Adrenal gland (tissue), 12 donors: ENCODE results near the gene TNFRSF4. TPM values are rescaled to one million over a fixed set of nuclear protein-coding genes. Genes with fewer than 3 reads are reported as not detected.

Experiments used
- DNase-seq, 7 donors: peaks; one replicate each; pipeline ENCODE4 v3.0.0-alpha.2; 2019 to 2020
- H3K27ac ChIP-seq, 5 donors: fragments of 200-600 bp; sonication (generic) in 4 of 5; 1 replicate in 3 of 5; 2 replicates in 2 of 5; pipeline versions ENCODE4 v1.5.1 to v1.8.0; 2016 to 2020; ENCODE audit warnings: mild to moderate bottlenecking in 1 of 5
- H3K27me3 ChIP-seq: fragments of 200-600 bp; 2 replicates; pipeline ENCODE4 v1.8.0; 2021
- H3K36me3 ChIP-seq, 2 donors: fragments of 200-600 bp; replicated peaks in 1 of 2; 1 replicate in 1 of 2; 2 replicates in 1 of 2; pipeline versions ENCODE4 v1.5.1 to v1.8.0; 2018 to 2022
- H3K4me1 ChIP-seq, 2 donors: fragments of 200-600 bp; replicated peaks in 1 of 2; 1 replicate in 1 of 2; 2 replicates in 1 of 2; pipeline versions ENCODE4 v1.5.1 to v1.8.0; 2018 to 2021
- H3K4me3 ChIP-seq, 4 donors: fragments of 200-600 bp; sonication (generic) in 3 of 4; one replicate each; pipeline ENCODE4 v1.5.1; 2016 to 2018
- H3K9me3 ChIP-seq, 3 donors: fragments of 200-600 bp; sonication (generic) in 1 of 3; replicated peaks in 1 of 3; 1 replicate in 2 of 3; 2 replicates in 1 of 3; pipeline versions ENCODE4 v1.5.1 to v1.8.0; 2016 to 2021
- POLR2A ChIP-seq, 2 donors: fragments of 450-650 bp; IDR thresholded peaks; one replicate each; pipeline ENCODE4 v1.6.1; 2017; ENCODE audit warnings: antibody characterized with exemption in 2 of 2, mild to moderate bottlenecking in 2 of 2, moderate library complexity in 1 of 2
- WGBS, 4 donors: extraction: QIAGEN DNeasy Blood & Tissue Kit in 2 of 4; methylation state at CpG; one replicate each; pipeline versions ENCODE4 v1.1.5 to v1.1.7; 2013 to 2017; 5-methylcytosine and 5-hydroxymethylcytosine counted together
- intact Hi-C, 2 donors: fragments of 100-400 bp; cut with DNase I; formaldehyde crosslinking; loops; one replicate each; pipeline versions ENCODE4 v1.14.1 to v1.15.0; 2022 to 2023
- polyA plus RNA-seq, 3 donors: library from polyadenylated mRNA; stranded (reverse); fragments of 200-250 nt in 2 of 3; fragments of 350-450 nt in 1 of 3; fragmentation: Illumina TruSeq in 1 of 3; extraction: RNeasy Lipid Tissue Mini Kit (QIAGEN cat#74804) in 1 of 3; gene quantifications; one replicate each; pipeline ENCODE4 v1.2.3, GENCODE V29; 2013 to 2014
- total RNA-seq, 9 donors: library from RNA; depleted of rRNA in 4 of 9; stranded (reverse); fragments of >200 nt in 4 of 9; fragments of 120-200 nt in 1 of 9; fragmentation: NEBNext Ultra II Directional in 1 of 9; extraction: Animal tissue kit (Norgen Biotek cat#: 25700) in 1 of 9; gene quantifications; one replicate each; pipeline versions ENCODE4 v1.1.0 to v1.2.4, GENCODE V29; 2013 to 2023
- TF ChIP-seq, protein P1 (sequence below), 6 experiments: fragments of 450-650 bp in 4 of 6; fragments of 200-600 bp in 2 of 6; sonication (generic) in 1 of 6; IDR thresholded peaks; 1 replicate in 5 of 6; 2 replicates in 1 of 6; pipeline versions ENCODE4 v1.5.1 to v1.8.0; 2016 to 2021; ENCODE audit warnings: antibody characterized with exemption in 6 of 6, mild to moderate bottlenecking in 2 of 6, moderate library complexity in 1 of 6
- donor health status: healthy with polysubstance abuse.
- donor health status: Bipolar disorder and iron deficiency.
- donor health status: DM: yes; HTN: yes; CAD: no.
- donor health status: DM: no; HTN: no; CAD: no.
- donor health status: DM: no; HTN: no; CAD: no.
- donor health status: DM: yes; HTN: yes; CAD: no.

TNFRSF4 gene
- total and polyA plus RNA-seq, 12 donors, result 0.32 to 6.9 (median 1.1) TPM; not detected in 2

- intact Hi-C loops, result no loop called here
- Histone ChIP-seq H3K27ac (no peak overlapping the region), H3K9me3 (no peaks in the 10 kb centered on the region), H3K36me3 (no peaks in the 10 kb centered on the region), H3K4me3 (no peak overlapping the region), H3K4me1 (no peaks in the 10 kb centered on the region), H3K27me3 (peaks cover 7% of the 10 kb centered on the region)
- TF ChIP-seq, protein P1, sequence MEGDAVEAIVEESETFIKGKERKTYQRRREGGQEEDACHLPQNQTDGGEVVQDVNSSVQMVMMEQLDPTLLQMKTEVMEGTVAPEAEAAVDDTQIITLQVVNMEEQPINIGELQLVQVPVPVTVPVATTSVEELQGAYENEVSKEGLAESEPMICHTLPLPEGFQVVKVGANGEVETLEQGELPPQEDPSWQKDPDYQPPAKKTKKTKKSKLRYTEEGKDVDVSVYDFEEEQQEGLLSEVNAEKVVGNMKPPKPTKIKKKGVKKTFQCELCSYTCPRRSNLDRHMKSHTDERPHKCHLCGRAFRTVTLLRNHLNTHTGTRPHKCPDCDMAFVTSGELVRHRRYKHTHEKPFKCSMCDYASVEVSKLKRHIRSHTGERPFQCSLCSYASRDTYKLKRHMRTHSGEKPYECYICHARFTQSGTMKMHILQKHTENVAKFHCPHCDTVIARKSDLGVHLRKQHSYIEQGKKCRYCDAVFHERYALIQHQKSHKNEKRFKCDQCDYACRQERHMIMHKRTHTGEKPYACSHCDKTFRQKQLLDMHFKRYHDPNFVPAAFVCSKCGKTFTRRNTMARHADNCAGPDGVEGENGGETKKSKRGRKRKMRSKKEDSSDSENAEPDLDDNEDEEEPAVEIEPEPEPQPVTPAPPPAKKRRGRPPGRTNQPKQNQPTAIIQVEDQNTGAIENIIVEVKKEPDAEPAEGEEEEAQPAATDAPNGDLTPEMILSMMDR (IDR thresholded peaks at IDR 0.05), result no peak
- no peak for TF ChIP-seq POLR2A (IDR thresholded peaks at IDR 0.05)
- WGBS, 4 donors, result 69 to 79% (median 77%) methylated on average over 5 to 15 of the region's 15 CpGs; no CpG with 5 or more reads in 1 of the 4 donors
- DNase-seq, result no peak
These were observed 25.3 kb upstream of the TNFRSF4 start for GRCh38 chr1:1239227-1239613.

- WGBS, 4 donors, result 71 to 91% (median 79%) methylated on average over 6 to 19 of the region's 19 CpGs
- TF ChIP-seq POLR2A (IDR thresholded peaks at IDR 0.05), result no peak
- TF ChIP-seq, protein P1 (IDR thresholded peaks at IDR 0.05), result no peak
These were observed 24.8 kb upstream of the TNFRSF4 start for GRCh38 chr1:1238702-1239178.

GRCh38 chr1:1237874-1238701 lies 24.1 kb upstream of the TNFRSF4 start:
- H3K9me3 ChIP-seq, result no peaks in the 10 kb centered on the region
- peaks cover 7% of the 10 kb centered on the region for H3K27me3 ChIP-seq
- no peak for DNase-seq
- peaks cover 0 to 4% of the 10 kb centered on the region in 2 donors for H3K4me1 ChIP-seq
- intact Hi-C loops, result no loop called here
- H3K36me3 ChIP-seq, result no peaks in the 10 kb centered on the region
- 40 to 57% (median 48%) methylated on average over 16 to 48 of the region's 48 CpGs for WGBS, 4 donors
- H3K27ac ChIP-seq, result no peak overlapping the region
- TF ChIP-seq POLR2A (IDR thresholded peaks at IDR 0.05), result no peak
- TF ChIP-seq, protein P1 (IDR thresholded peaks at IDR 0.05), result no peak
- H3K4me3 ChIP-seq, result no peak overlapping the region

More at GRCh38 chr1:1238702-1239178, 24.8 kb upstream of the TNFRSF4 start:
- Histone ChIP-seq H3K27me3 (peaks cover 7% of the 10 kb centered on the region), H3K27ac (no peak overlapping the region), H3K9me3 (no peaks in the 10 kb centered on the region), H3K36me3 (no peaks in the 10 kb centered on the region), H3K4me1 (no peaks in the 10 kb centered on the region), H3K4me3 (no peak overlapping the region)
- intact Hi-C loops, result no loop called here
- no peak for DNase-seq

DNA sequence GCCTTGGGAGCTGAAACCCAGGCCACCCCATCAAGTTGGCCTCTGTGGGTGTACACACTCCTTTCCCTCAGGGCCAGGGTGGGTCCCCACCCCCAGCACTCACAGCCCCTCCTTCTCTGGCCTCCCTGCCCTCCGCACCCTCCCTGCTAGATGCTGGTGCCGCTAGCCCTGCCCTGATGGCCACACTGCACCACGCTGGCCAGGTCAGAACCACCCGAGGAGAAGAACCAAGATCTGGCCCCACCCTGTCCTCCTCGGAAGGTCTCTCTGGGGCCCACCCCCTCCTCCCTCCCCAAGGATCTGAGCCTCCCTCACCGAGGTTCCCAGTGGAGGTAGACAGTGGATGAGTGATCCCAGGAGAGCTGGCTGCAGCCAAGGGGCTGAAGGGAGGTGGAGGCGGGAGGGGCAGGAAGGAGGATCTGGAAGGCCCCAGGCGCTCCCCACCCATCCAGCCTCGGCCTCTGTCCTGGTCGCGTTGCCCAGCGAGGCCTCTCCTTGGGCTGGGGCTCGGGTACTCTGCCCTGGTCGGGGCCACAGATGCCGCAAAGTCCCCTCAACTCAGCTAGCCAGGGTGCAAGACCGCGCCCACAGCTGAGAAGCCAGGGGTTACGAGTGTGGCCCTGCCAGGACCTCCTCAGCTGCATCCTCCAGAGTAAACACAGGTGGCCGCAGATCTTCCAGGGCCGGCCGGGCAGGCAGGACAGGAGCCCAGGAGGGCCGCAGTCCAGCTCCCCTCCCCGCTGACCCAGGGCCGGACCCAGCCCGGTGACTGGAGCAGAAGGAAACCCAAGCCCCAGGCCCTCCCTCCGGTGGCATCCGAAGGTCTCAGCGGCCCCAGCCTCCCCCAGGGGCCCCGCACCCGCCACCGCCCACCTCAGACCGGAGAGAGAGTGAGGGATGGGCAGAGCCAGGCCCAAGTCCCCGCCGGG lies 23.3 kb upstream of the TNFRSF4 start:
- peaks cover 7% of the 10 kb centered on the region for H3K27me3 ChIP-seq
- TF ChIP-seq, protein P1 (IDR thresholded peaks at IDR 0.05), result no peak
- TF ChIP-seq POLR2A (IDR thresholded peaks at IDR 0.05), result no peak
- no peak overlapping the region for H3K4me3 ChIP-seq
- no peaks in the 10 kb centered on the region for H3K9me3 ChIP-seq
- H3K36me3 ChIP-seq, result no peaks in the 10 kb centered on the region
- no peak overlapping the region for H3K27ac ChIP-seq
- peaks cover 6 to 11% of the 10 kb centered on the region in 2 donors for H3K4me1 ChIP-seq
- no peak for DNase-seq
- intact Hi-C loops, result no loop called here
- 23 to 61% (median 38%) methylated on average over 4 to 34 of the region's 34 CpGs for WGBS, 4 donors
